NCI-H146 treated with DMSO at 0.1 percent for 48 hours (cell line): ENCODE results near the gene NRSN2.

ENCODE experiments used
- DNase-seq: peaks from one replicate; lab custom pipeline; 2025; ENCODE audit not compliant: unreplicated experiment; lab: John Stamatoyannopoulos, UW

NRSN2 gene

DNA sequence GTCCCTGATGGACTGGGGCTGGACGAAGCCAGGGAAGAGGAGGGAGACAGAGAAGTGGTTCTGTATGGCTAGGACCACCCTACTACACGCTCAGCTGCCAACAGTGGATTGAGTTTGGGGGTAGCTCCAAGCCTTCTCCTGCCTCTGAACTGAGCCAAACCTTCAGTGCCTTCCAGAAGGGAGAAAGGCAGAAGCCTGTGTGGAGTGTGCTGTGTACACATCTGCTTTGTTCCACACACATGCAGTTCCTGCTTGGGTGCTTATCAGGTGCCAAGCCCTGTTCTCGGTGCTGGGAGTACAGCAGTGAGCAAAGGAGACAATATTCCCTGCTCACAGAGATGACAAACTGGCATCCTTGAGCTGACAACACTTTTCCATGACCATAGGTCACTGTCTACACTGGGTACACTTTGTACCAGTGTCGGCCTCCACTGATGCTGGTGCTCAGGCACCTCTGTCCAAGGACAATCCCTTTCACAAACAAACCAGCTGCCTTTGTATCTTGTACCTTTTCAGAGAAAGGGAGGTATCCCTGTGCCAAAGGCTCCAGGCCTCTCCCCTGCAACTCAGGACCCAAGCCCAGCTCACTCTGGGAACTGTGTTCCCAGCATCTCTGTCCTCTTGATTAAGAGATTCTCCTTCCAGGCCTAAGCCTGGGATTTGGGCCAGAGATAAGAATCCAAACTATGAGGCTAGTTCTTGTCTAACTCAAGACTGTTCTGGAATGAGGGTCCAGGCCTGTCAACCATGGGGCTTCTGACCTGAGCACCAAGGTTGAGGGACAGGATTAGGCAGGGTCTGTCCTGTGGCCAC is 49.9 kb downstream of the NRSN2 start:
- DNase-seq: no peak

DNA sequence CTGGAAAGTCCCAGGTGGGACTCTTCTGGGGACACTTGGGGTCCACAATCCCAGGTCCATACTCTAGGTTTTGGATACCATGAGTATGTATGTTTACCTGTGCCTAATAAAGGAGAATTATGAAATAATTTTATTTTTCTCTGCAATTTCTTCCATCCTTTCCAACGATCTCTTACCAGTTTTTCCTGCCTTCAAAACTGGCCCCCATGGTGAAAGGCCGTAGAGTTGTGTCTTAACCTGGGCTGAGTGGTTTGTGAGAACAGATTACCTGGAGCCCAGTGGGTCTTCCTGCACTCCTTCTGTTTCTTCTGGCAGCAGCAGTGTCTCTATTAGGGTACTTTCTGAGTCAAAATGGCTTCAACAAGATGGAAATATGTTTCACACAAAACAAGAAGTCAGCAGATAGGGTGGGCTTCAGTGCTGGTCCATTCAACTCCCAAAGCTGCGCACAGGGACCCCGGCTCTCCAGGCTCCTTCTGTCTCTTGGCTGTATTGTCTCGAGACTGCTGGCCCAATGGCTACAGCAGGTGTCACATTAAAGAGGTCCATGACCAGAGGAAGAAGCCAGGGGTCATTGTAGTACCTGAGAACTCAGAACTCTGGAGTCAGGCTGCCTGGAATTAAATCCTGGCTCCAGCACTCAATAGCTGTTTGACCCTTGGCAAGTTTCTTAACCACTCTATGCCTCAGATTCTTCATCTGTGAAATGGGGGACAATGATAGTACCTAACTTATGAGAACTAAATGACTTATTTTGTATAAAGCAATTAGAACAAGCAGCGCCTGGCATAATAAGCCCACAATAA is 50.7 kb downstream of the NRSN2 start:
- DNase-seq: no peak

DNA sequence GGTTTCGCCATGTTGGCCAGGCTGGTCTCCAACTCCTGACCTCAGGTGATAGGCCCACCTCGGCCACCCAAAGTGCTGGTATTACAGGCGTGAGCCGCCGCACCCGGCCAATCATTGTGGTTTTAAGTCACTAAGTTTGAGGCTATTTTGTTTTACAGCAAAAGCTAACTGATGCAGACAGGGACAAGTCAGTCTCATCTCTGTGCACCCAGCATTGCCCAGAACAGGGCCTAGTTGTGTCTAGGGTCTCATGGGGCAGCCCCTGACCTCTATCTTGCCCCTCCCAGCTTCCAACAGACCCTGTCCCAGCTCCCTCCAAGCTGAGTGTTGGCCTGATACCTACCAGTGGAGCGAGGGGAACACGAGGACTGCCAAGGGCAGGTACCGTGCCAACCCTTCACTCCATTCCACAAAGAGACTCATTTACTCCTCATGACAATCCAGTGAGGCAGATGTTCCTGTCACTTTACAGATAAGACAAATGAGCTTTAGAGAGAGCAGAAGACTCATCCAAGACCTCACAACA is 52.3 kb downstream of the NRSN2 start:
- no peak for DNase-seq

DNA sequence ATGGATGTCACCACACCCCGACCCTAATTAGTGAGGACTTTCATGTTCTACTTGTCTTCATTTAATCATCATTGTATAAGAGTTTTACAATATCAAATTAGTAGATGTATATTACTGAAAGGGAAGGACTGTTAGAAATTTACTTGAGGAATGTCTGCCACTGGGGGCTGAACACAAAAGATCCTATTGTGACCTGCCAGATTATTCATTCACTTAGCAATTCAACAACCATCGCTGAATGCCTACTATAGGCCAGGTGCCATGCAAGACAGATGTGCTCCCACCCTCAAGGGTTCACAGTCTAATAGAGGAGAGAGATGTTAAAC is 53.2 kb downstream of the NRSN2 start:
- no peak for DNase-seq

DNA sequence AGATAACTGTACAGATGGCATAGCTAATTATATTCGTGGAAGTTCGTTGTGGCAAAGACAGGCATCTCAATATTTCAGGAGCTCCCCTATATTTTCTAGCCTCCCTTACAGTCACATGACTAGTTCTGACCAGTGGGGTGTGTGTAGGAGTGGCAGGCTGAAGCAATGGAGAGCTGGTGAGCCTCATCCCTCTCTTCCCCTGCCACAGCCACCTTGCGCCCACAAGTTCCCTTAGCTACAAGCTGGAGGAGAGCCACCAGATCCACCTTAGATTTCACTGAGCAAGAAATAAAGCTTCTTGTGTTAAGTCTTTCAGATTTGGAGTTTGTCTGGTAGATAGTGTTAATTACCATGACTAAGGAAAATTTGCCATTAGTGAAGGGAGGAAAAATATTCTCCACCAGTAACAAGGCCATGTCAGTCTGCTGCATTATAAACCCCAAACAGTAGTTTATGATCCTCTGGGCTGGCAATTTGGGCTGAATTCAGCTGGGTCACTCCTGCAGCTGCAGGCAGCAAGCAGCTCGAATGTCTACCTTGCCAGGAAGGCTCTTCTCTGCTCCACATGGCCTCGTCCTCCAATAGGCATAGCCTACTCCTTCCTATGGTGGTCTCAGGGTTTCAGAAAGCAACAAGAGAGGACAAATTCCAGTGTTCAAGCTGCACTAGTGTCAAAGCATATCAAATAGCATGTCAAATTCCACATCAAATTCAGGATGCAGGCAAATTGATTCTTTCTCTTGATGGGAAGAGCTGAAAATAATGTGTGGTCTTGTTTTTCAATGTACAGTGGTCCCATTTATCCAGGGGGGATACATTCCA is 53.8 kb downstream of the NRSN2 start:
- DNase-seq: no peak

DNA sequence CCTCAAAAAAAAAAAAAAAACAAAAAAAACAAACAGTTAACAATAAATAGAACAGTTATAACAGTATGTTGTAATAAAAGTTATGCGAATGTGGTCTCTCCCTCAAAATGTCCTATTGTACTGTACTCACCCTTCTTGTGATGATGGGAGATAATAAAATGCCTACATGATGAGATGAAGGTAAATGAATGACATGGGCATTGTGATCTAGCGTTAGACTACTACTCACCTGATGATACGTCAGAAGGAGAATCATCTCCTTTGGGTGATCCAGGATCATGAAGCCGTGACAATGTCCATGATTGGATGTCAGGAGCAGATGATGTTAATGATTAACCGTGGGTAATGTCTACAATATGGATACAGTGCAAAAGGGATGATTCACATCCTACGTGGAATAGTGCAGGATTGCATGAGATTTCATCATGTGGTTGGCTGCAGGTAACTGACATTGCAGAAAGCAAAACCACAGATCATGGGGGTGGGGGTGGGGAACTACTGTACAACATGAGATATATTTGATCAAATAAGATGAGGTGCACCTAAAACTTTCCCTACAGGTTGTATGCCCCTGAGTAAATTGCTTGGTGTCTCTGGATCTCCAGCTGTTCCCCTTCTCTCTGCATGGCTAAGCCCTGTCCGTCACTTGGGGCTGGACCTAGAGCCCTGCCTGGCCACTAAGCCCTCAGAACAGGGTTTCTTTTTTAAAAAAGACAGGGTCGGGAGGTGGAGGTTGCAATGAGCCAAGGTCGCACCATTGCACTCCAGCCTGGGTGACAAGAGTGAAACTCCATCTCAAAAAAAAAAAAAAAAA is 55.0 kb downstream of the NRSN2 start:
- DNase-seq: no peak

DNA sequence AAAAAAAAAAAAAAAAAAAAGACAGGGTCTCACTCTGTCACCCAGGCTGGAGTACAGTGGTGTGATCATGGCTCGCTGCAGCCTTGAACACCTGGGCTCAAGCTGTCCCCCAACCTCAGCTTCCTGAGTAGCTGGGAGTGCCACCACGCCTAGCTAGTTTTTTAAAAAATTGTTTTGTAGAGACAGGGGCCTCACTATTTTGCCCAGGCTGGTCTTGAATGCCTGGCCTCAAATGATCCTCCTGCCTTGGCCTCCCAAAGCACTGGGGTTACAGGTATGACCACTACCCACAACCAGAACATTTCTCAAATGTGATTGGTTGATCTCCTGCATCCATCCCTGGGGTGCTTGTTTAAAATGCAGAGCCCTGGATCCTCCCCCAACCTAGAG is 55.6 kb downstream of the NRSN2 start:
- no peak for DNase-seq

DNA sequence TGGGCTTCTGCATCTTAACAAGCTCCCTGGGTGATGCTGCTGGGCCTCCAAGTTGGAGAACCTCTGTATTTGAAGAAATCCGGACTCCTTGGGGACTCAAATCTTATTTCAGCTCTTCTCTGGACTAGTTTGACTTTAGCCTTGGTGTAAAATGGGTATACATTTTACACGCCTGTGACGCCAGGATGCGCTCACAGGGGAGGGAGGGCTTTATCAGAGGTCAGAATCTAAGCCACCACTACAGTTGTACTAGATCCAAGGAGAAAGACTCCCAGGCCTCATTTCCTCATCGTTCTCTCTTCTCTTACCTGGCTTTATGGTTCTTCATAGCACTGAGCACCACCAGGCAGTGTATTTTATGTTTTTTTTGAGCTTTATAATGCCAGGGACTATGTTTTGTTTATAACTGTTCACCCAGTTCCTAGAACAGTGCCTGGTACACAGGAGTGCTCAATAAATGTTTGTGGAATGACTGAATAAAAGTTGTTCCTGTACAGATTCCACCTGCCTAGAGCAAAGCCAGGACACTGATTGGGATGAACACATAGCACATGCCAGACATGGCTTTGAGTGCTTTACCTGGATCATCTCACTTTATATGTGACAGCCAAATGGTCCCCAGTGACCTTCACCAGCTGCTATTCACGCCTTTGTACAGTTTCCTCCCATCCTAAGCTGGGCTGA is 56.1 kb downstream of the NRSN2 start:
- DNase-seq: no peak

DNA sequence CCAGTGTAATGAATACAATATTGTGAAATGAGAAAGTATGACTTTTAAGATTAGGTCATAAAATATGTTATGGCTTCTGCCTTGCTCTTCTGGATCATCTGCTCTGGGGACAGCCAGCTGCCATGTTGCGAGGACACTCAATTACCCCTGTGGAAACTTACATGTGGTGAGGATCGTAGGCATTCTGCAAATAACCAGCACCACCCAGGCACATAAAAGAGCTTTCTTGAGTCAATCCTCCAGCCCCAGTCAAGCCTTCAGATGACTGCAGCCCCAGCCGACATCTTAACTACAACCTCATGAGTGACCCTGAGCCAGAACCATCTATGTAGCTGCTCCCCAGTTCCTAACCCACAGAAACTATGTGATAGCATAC is 56.7 kb downstream of the NRSN2 start:
- DNase-seq: no peak

DNA sequence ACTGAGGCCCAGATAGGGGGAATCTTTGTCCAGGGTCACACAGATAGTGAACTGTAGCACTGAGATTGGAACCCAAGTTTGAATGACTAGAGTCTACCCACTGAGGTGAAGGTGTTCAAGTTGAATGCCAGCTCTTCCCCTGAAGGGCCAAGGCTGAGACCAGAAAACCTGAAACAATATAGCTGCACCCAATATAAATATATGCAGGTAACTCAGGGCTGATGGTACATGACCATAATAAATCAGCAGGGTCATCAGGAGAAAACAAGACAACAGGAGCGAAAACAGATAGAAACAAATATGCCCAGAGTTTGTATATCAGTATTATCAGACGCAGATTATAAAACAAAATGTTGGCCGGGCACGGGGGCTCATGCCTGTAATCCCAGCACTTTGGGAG is 57.2 kb downstream of the NRSN2 start:
- no peak for DNase-seq
